ENCODE measurements around the gene SPP1. TPM values are rescaled to one million over a fixed set of nuclear protein-coding genes. Genes with fewer than 3 reads are reported as not detected.

SPP1 gene
- polyA plus RNA-seq, 1 of the 3 experiments (the other 2 are of a cell fraction) = 0.82 TPM

DNA sequence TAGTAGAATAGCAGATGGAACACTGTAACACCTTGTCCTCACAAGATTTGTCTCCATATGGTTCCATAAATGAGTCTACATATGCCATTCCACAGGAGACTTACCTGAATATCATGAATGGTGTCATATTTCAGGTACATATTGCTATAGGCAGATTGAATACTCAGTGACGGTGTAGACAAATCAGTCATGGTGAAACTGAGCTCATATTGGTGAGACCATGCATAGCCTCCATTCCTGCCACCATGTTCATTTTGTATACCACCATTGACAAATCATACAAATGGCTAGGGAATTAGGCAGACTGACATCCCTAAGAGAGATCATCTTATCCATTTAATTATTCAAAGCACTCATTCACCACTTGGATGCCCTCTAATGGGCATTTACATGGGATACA is 38.0 kb upstream of the SPP1 start (continued):
- no peak for TF ChIP-seq EZH2phosphoT487 (IDR thresholded peaks at IDR 0.05; ENCODE audit: borderline replicate concordance, low read depth)

DNA sequence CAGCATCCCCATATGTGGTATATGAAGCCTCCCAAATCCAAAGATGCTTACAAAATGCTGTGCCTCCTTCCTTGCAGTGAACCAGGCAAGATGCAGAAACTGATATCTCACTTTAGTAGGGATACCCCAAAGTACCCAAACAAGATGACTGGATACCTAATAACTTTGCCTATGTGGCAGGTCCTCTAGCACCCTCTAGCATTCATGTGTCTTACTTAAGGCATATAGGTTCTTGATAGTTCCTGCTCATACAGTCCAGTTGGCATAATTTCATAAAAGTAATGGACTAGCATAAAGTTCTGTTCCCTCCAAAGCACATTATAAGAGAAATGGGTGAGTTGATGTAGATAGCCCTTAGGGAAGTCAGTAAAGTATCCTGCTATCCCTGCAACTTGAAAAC is 36.8 kb upstream of the SPP1 start:
- Histone ChIP-seq H2AFZ (ENCODE audit: low read depth) (no peak overlapping the region), H3K9me3 (no peaks in the 10 kb centered on the region), H3K27ac (ENCODE audit: low read depth in 2 of 2, low read length in 1 of 2) (no peak overlapping the region), H3K79me2 (ENCODE audit: insufficient read depth) (no peaks in the 10 kb centered on the region), H3K36me3 (replicated peaks in 1 of 2; ENCODE audit: control insufficient read depth in 1 of 2, insufficient read depth in 2 of 2, low read length in 1 of 2) (no peaks in the 10 kb centered on the region), H4K20me1 (ENCODE audit: insufficient read depth) (no peaks in the 10 kb centered on the region), H3K4me2 (no peak overlapping the region), H3K9ac (no peak overlapping the region), H3K9me2 (no peaks in the 10 kb centered on the region), H3K4me3 (ENCODE audit: low read depth in 2 of 2, low read length in 1 of 2) (no peak overlapping the region), H3K27me3 (ENCODE audit: insufficient read depth) (no peaks in the 10 kb centered on the region), H3K4me1 (ENCODE audit: control insufficient read depth in 1 of 2, insufficient read depth in 2 of 2, low read depth in 1 of 2, low read length in 1 of 2) (no peaks in the 10 kb centered on the region), H3F3A (replicated peaks; ENCODE audit: insufficient read depth) (no peaks in the 10 kb centered on the region)
- ChIA-PET CTCF (no interaction called here), POLR2A (no interaction called here)
- TF ChIP-seq, protein P1, sequence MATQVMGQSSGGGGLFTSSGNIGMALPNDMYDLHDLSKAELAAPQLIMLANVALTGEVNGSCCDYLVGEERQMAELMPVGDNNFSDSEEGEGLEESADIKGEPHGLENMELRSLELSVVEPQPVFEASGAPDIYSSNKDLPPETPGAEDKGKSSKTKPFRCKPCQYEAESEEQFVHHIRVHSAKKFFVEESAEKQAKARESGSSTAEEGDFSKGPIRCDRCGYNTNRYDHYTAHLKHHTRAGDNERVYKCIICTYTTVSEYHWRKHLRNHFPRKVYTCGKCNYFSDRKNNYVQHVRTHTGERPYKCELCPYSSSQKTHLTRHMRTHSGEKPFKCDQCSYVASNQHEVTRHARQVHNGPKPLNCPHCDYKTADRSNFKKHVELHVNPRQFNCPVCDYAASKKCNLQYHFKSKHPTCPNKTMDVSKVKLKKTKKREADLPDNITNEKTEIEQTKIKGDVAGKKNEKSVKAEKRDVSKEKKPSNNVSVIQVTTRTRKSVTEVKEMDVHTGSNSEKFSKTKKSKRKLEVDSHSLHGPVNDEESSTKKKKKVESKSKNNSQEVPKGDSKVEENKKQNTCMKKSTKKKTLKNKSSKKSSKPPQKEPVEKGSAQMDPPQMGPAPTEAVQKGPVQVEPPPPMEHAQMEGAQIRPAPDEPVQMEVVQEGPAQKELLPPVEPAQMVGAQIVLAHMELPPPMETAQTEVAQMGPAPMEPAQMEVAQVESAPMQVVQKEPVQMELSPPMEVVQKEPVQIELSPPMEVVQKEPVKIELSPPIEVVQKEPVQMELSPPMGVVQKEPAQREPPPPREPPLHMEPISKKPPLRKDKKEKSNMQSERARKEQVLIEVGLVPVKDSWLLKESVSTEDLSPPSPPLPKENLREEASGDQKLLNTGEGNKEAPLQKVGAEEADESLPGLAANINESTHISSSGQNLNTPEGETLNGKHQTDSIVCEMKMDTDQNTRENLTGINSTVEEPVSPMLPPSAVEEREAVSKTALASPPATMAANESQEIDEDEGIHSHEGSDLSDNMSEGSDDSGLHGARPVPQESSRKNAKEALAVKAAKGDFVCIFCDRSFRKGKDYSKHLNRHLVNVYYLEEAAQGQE (IDR thresholded peaks at IDR 0.05; ENCODE audit: low read depth, low read length) = no peak
- TF ChIP-seq, protein P2, sequence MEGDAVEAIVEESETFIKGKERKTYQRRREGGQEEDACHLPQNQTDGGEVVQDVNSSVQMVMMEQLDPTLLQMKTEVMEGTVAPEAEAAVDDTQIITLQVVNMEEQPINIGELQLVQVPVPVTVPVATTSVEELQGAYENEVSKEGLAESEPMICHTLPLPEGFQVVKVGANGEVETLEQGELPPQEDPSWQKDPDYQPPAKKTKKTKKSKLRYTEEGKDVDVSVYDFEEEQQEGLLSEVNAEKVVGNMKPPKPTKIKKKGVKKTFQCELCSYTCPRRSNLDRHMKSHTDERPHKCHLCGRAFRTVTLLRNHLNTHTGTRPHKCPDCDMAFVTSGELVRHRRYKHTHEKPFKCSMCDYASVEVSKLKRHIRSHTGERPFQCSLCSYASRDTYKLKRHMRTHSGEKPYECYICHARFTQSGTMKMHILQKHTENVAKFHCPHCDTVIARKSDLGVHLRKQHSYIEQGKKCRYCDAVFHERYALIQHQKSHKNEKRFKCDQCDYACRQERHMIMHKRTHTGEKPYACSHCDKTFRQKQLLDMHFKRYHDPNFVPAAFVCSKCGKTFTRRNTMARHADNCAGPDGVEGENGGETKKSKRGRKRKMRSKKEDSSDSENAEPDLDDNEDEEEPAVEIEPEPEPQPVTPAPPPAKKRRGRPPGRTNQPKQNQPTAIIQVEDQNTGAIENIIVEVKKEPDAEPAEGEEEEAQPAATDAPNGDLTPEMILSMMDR (IDR thresholded peaks at IDR 0.05) = no peak
- no peak for TF ChIP-seq GABPA (IDR thresholded peaks at IDR 0.05; ENCODE audit: low read depth)
- TF ChIP-seq FOSL2 (IDR thresholded peaks at IDR 0.05; ENCODE audit: borderline replicate concordance, low read depth) = no peak
- no peak for TF ChIP-seq SIN3A (IDR thresholded peaks at IDR 0.05; ENCODE audit: borderline replicate concordance, low read depth, low read length)
- TF ChIP-seq MEF2A (IDR thresholded peaks at IDR 0.05; ENCODE audit: borderline replicate concordance, low read depth) = no peak
- no peak for TF ChIP-seq FOXM1 (IDR thresholded peaks at IDR 0.05; ENCODE audit: low read depth)
- TF ChIP-seq ELF1 (IDR thresholded peaks at IDR 0.05) = no peak
- no peak for TF ChIP-seq MXI1 (IDR thresholded peaks at IDR 0.05; ENCODE audit: low read depth, low read length)
- TF ChIP-seq, protein P3, sequence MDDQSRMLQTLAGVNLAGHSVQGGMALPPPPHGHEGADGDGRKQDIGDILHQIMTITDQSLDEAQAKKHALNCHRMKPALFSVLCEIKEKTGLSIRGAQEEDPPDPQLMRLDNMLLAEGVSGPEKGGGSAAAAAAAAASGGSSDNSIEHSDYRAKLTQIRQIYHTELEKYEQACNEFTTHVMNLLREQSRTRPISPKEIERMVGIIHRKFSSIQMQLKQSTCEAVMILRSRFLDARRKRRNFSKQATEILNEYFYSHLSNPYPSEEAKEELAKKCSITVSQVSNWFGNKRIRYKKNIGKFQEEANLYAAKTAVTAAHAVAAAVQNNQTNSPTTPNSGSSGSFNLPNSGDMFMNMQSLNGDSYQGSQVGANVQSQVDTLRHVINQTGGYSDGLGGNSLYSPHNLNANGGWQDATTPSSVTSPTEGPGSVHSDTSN (IDR thresholded peaks at IDR 0.05) = no peak
- no peak for TF ChIP-seq EP300 (IDR thresholded peaks at IDR 0.05; ENCODE audit: borderline replicate concordance in 1 of 2, low read depth in 1 of 2, low read length in 1 of 2)
- TF ChIP-seq RCOR1 (IDR thresholded peaks at IDR 0.05; ENCODE audit: low read length) = no peak
- no peak for TF ChIP-seq TEAD4 (IDR thresholded peaks at IDR 0.05; ENCODE audit: borderline replicate concordance, insufficient read depth)
- TF ChIP-seq, protein P4, sequence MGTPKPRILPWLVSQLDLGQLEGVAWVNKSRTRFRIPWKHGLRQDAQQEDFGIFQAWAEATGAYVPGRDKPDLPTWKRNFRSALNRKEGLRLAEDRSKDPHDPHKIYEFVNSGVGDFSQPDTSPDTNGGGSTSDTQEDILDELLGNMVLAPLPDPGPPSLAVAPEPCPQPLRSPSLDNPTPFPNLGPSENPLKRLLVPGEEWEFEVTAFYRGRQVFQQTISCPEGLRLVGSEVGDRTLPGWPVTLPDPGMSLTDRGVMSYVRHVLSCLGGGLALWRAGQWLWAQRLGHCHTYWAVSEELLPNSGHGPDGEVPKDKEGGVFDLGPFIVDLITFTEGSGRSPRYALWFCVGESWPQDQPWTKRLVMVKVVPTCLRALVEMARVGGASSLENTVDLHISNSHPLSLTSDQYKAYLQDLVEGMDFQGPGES (IDR thresholded peaks at IDR 0.05; ENCODE audit: low read depth, low read length) = no peak
- DNase-seq = no peak

Data from SK-N-SH (cell line).